SK-N-MC (cell line): ENCODE results near the gene DFFB.

Experiments
- DNase-seq: peaks from one replicate; pipeline ENCODE4 v3.0.0-alpha.2; 2011; ENCODE audit warnings: low read depth, low spot score
- H3K27ac ChIP-seq: fragments of 200-600 bp; sonication (generic); 2 replicates; pipeline ENCODE4 v1.5.1; 2016; ENCODE audit warnings: mixed run types
- H3K36me3 ChIP-seq: fragments of 200-600 bp; sonication (generic); 2 replicates; pipeline ENCODE4 v1.6.1; 2017; ENCODE audit warnings: antibody characterized with exemption, low read length, mixed read lengths; ENCODE audit not compliant: insufficient read depth
- H3K4me3 ChIP-seq: fragments of 200-600 bp; sonication (generic); 2 replicates; pipeline ENCODE4 v1.5.1; 2016
- H3K9ac ChIP-seq: fragments of 200-600 bp; sonication (generic); 2 replicates; pipeline ENCODE4 v1.8.0; 2017; ENCODE audit warnings: mixed run types, mixed read lengths; ENCODE audit not compliant: insufficient read length
- H3K9me3 ChIP-seq: fragments of 200-600 bp; sonication (generic); 2 replicates; pipeline ENCODE4 v1.6.1; 2017; ENCODE audit warnings: low read depth, mild to moderate bottlenecking, antibody characterized with exemption, low read length, moderate library complexity, mixed read lengths
- EZH2 ChIP-seq: fragments of 200-600 bp; sonication (generic); IDR thresholded peaks from one replicate; pipeline ENCODE4 v1.6.1; 2017; ENCODE audit warnings: antibody characterized with exemption
- FOXP2 ChIP-seq: optimal IDR thresholded peaks from 2 replicates; pipeline ENCODE3; 2011; ENCODE audit warnings: mild to moderate bottlenecking, moderate library complexity; ENCODE audit not compliant: insufficient read depth; ENCODE audit errors: extremely low read length, control extremely low read depth
- POLR2AphosphoS5 ChIP-seq: IDR thresholded peaks from 2 replicates; pipeline ENCODE4 v1.6.1; 2012; ENCODE audit warnings: mild to moderate bottlenecking, low read depth, low read length, borderline replicate concordance

Gene DFFB

DNA sequence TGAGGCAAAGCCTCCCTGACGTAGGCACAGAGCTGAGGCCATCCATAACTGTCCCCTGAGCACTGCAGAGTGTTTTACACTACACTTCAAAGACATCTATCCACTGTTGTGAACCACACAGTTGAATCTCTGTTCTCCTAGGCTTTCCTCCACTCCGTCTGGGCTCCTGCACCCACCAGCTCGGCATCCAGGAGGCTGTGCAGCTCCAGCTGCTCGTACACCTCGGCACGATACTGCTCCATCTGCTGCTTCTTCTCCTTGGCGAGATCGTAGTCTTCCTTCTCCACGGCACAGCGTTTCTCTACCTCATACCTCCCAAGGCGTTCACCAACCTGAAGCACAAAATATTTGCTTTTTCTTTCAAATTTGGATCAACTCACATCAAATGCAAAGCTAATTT, 18.5 kb upstream of the DFFB start:
- H3K36me3 ChIP-seq, result peaks cover under 1% of the 10 kb centered on the region; the same call in 1 of the 2 replicates
- no peak for TF ChIP-seq EZH2
- H3K4me3 ChIP-seq, result no peak overlapping the region
- no peak for DNase-seq
- no peaks in the 10 kb centered on the region for H3K9me3 ChIP-seq
- H3K27ac ChIP-seq, result no peak overlapping the region
- H3K9ac ChIP-seq, result no peak overlapping the region

GRCh38 chr1:3841491-3841890, 15.8 kb upstream of the DFFB start:
- Histone ChIP-seq H3K27ac (no peak overlapping the region), H3K9ac (no peak overlapping the region), H3K4me3 (no peak overlapping the region), H3K9me3 (no peaks in the 10 kb centered on the region), H3K36me3 (no peaks in the 10 kb centered on the region; the same call in 1 of the 2 replicates)
- no peak for DNase-seq
- TF ChIP-seq EZH2 (no peak), POLR2AphosphoS5 (no peak), FOXP2 (no peak)

DNA sequence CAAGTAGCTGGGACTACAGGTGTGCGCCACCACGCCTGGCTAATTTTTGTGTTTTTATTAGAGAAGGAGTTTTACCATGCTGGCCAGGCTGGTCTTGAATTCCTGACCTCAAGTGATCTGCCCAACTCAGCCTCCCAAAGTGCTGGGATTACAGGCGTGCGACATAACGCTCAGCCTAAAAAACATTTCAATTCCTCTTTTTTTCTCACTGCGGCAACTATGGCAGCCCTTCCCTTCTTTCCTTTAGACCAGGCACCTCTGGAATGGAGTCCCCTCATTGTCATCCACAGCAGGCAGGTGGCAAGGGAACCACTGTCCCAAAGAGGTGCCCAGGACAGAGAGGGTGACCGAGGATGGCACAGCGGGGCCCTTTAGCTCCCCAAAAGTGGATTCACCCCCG, 14.4 kb upstream of the DFFB start:
- TF ChIP-seq EZH2, result no peak
- TF ChIP-seq FOXP2, result no peak
- no peak for TF ChIP-seq POLR2AphosphoS5
- H3K4me3 ChIP-seq, result no peak overlapping the region
- no peak overlapping the region for H3K9ac ChIP-seq
- H3K9me3 ChIP-seq, result no peaks in the 10 kb centered on the region
- no peak overlapping the region for H3K27ac ChIP-seq
- no peak for DNase-seq
- H3K36me3 ChIP-seq, result no peaks in the 10 kb centered on the region; the same call in 1 of the 2 replicates

DNA sequence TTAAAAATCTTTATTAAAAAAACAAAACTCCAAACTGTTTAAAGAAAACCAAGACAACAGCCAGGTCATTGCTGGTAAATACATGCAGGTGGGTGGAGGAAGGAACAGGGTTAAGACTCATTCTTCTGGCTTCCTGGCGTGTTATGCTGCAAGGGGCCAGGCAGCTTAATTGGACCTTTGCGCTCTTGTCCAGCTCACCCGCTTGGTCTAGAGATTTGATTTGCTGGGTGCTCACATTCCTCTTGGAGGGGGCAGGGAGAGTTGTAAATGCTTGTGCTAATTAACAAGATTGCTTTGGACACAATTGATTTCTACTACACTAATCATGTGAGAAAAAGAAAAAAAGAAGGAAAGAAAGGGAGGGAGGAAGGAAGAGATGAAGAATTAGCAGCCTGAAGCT, 10.7 kb upstream of the DFFB start:
- Histone ChIP-seq H3K4me3 (no peak overlapping the region), H3K27ac (no peak overlapping the region), H3K9me3 (no peaks in the 10 kb centered on the region), H3K36me3 (no peaks in the 10 kb centered on the region; the same call in 1 of the 2 replicates), H3K9ac (no peak overlapping the region)
- no peak for DNase-seq
- TF ChIP-seq EZH2, result no peak
- no peak for TF ChIP-seq POLR2AphosphoS5
- TF ChIP-seq FOXP2, result no peak

GRCh38 chr1:3847081-3847480, 10.2 kb upstream of the DFFB start:
- no peak overlapping the region for H3K27ac ChIP-seq
- H3K36me3 ChIP-seq, result no peaks in the 10 kb centered on the region; the same call in 1 of the 2 replicates
- no peak overlapping the region for H3K4me3 ChIP-seq
- TF ChIP-seq EZH2 (no peak), FOXP2 (no peak), POLR2AphosphoS5 (no peak)
- H3K9me3 ChIP-seq, result no peaks in the 10 kb centered on the region
- H3K9ac ChIP-seq, result no peak overlapping the region
- DNase-seq, result no peak

DNA sequence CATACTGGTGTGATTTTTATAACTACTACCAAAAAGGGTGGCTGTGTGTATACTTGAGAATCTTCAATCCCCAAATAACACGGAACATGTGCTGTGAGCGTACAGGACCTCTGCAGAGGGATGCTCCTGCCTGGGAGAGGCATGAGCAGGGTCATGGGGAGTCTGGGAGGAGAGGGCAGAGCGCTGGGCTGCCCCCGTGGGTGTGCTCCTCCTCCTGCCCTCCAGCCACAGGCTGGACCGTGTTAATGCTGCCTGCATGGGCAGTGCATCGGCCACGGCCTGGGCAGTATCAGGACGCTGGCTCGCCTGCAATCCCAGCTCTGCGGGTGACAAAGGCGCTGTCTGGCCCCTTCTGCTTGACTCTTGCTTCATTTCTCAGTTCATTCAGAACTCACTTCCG, 6.4 kb upstream of the DFFB start:
- no peak for DNase-seq
- Histone ChIP-seq H3K36me3 (no peaks in the 10 kb centered on the region; the same call in 1 of the 2 replicates), H3K9ac (no peak overlapping the region), H3K9me3 (no peaks in the 10 kb centered on the region), H3K4me3 (no peak overlapping the region), H3K27ac (no peak overlapping the region)
- TF ChIP-seq POLR2AphosphoS5 (no peak), FOXP2 (no peak), EZH2 (no peak)

DNA sequence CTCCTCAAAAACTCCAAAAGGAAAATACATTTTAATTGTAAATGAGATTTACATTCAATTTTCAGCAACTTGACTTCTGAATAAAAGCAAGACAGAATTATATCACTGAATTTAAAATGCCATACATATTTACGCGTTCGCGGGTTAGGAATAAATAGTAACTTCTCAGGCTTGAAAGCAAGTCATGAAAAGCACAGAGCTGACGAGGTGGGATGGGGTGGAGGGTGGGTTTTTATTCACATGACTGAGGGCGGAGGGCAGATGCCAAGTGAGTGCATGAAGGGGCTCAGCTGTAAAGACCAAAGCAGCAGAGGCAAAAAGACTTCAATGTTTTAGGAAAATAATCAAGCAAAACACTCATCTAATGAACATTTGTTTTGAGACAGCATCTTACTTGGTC, 6.0 kb upstream of the DFFB start:
- no peak overlapping the region for H3K9ac ChIP-seq
- H3K27ac ChIP-seq, result no peak overlapping the region
- H3K36me3 ChIP-seq, result no peaks in the 10 kb centered on the region; the same call in 1 of the 2 replicates
- no peak for DNase-seq
- TF ChIP-seq FOXP2 (no peak), POLR2AphosphoS5 (no peak), EZH2 (no peak)
- H3K9me3 ChIP-seq, result no peaks in the 10 kb centered on the region
- no peak overlapping the region for H3K4me3 ChIP-seq

GRCh38 chr1:3852091-3852490, 5.2 kb upstream of the DFFB start:
- TF ChIP-seq FOXP2, result no peak
- TF ChIP-seq POLR2AphosphoS5, result no peak
- TF ChIP-seq EZH2, result no peak
- H3K36me3 ChIP-seq, result no peaks in the 10 kb centered on the region; the same call in 1 of the 2 replicates
- H3K27ac ChIP-seq, result no peak overlapping the region
- no peak overlapping the region for H3K9ac ChIP-seq
- no peaks in the 10 kb centered on the region for H3K9me3 ChIP-seq
- H3K4me3 ChIP-seq, result no peak overlapping the region
- DNase-seq, result no peak

DNA sequence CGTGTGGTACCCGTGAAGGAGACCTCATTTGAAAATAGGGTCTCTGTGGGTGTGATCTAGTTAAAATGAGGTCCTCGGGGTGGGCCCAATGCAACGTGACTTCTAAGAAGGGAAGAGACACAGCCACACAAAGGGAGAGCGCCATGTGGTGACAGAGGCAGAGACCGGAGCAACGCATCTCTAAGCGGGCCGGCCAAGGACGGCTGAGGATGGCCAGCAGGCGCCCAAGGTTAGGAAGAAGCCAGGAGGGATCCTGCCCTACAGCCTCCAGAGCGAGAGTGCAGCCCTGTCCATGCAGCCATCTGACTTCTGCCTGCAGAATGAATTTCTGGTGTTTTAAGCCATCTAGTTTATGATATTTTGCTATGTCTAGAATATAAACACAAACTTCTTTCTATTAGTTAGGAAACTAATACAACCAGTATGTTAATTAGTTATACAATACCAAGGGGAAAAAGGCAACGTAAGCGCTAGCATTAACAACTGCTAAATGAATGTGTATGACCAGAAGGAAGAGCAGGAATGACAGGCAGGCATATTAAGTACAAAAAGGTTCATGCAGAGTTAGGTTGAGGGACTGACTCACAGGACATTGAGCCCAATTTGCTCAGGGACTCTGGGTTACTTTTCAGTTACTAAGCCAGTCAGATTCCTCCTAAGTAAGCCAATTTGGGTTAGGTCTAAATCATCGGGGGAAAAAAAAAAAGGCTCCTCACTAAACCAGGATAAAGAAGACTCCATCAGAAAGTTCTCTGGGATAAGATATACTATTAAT, 4.4 kb upstream of the DFFB start:
- no peak for DNase-seq

More for the DNA sequence above, 4.4 kb upstream of the DFFB start:
- TF ChIP-seq POLR2AphosphoS5, result no peak
- TF ChIP-seq FOXP2, result no peak
- TF ChIP-seq EZH2, result no peak
- Histone ChIP-seq H3K9me3 (no peaks in the 10 kb centered on the region), H3K27ac (no peak overlapping the region), H3K9ac (no peak overlapping the region), H3K4me3 (no peak overlapping the region), H3K36me3 (no peaks in the 10 kb centered on the region; the same call in 1 of the 2 replicates)
